ENCODE data around the gene RAB6D.
"Not testable (repeated sequence)": the region's sequence is repeated elsewhere in the genome, so short reads cannot be mapped to it uniquely, and the experiment has no call there.

Gene RAB6D

GRCh38 chr2:131335319-131335718 is 28.6 kb downstream of the RAB6D start:
- TF ChIP-seq, protein P1, sequence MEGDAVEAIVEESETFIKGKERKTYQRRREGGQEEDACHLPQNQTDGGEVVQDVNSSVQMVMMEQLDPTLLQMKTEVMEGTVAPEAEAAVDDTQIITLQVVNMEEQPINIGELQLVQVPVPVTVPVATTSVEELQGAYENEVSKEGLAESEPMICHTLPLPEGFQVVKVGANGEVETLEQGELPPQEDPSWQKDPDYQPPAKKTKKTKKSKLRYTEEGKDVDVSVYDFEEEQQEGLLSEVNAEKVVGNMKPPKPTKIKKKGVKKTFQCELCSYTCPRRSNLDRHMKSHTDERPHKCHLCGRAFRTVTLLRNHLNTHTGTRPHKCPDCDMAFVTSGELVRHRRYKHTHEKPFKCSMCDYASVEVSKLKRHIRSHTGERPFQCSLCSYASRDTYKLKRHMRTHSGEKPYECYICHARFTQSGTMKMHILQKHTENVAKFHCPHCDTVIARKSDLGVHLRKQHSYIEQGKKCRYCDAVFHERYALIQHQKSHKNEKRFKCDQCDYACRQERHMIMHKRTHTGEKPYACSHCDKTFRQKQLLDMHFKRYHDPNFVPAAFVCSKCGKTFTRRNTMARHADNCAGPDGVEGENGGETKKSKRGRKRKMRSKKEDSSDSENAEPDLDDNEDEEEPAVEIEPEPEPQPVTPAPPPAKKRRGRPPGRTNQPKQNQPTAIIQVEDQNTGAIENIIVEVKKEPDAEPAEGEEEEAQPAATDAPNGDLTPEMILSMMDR (IDR thresholded peaks at IDR 0.05; ENCODE audit: borderline replicate concordance, insufficient read depth, low read depth, low read length) = peak; percentile 24; the same call in 1 of the 2 replicates
- H3K4me3 ChIP-seq (ENCODE audit: low read depth, low read length) = not testable (repeated sequence)

GRCh38 chr2:131332709-131333108 is 31.3 kb downstream of the RAB6D start:
- H3K4me3 ChIP-seq (ENCODE audit: low read depth, low read length) = not testable (repeated sequence)

DNA sequence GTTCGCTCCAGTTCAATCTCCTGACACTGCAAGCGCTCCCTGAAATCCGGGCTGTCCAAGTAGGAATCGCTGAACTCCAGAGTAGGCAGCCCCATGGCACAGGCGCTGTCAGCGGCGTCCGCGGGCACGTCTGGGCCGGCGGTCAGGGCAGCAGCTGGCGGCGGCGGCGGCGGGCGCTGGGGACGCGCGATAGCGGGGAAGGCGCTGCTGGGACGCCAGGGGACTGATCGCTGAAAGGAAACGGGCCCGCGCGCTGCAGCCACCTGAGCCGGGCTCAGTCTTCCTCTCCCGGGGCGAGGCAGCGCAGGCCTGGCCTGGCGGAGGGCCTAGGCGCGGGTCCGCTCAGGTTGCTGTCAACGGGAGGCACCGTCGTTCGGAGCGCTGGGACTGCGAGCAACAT is 33.0 kb downstream of the RAB6D start:
- not testable (repeated sequence) for H3K4me3 ChIP-seq (ENCODE audit: low read depth, low read length)

DNA sequence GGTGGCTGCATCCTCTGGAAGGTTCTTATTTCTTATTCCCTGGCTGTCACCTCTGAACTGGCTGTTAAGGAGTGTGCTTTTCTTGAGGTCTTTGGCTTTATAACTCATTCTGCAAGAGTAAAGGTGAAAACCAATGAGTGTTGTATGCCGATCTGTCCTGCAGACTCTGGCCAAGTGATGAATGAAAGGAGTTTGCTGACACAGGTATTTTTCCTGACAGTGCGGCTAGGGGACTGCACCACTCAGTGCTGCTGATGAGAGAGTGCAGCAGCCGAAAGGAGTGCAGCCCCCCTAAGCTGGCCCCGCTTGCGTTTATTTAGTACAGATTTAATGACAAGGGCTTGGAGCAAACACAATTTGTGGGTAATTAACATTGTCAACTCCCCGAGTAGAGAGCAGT is 41.8 kb downstream of the RAB6D start:
- H3K4me3 ChIP-seq (ENCODE audit: low read depth, low read length) = no peak overlapping the region
- TF ChIP-seq, protein P1 (IDR thresholded peaks at IDR 0.05; ENCODE audit: borderline replicate concordance, insufficient read depth, low read depth, low read length) = no peak

- not testable (repeated sequence) for H3K4me3 ChIP-seq (ENCODE audit: low read depth, low read length)
These were observed 42.6 kb downstream of the RAB6D start for GRCh38 chr2:131321344-131321743.

- TF ChIP-seq, protein P1 (IDR thresholded peaks at IDR 0.05; ENCODE audit: borderline replicate concordance, insufficient read depth, low read depth, low read length) = peak; percentile 22; the same call in 1 of the 2 replicates
These were observed 53.0 kb downstream of the RAB6D start for GRCh38 chr2:131311001-131311400.

More at GRCh38 chr2:131311001-131311400, 53.0 kb downstream of the RAB6D start:
- H3K4me3 ChIP-seq (ENCODE audit: low read depth, low read length) = not testable (repeated sequence)

Measured in GM12875 (cell line).